ENCODE data around the gene MOB3B. TPM values are rescaled to one million over a fixed set of nuclear protein-coding genes. Genes with fewer than 3 reads are reported as not detected.

The MOB3B gene
- total RNA-seq, 1 donor from 2014 or later = 1.1 TPM

GRCh38 chr9:27432308-27432707, 97.3 kb downstream of the MOB3B start:
- DNase-seq (ENCODE audit: low read depth) (no peak), FAIRE-seq (no peak)
- TF ChIP-seq CTCF (IDR thresholded peaks at IDR 0.05; ENCODE audit: insufficient read depth, low read length, severe bottlenecking) = no peak

GRCh38 chr9:27431543-27432147, 98.0 kb downstream of the MOB3B start:
- FAIRE-seq (no peak), DNase-seq (ENCODE audit: low read depth) (no peak)
- Histone ChIP-seq H3K4me3 (ENCODE audit: low read depth, low read length) (no peak overlapping the region), H3K36me3 (ENCODE audit: control insufficient read depth, insufficient read depth, low read length) (no peaks in the 10 kb centered on the region), H3K27me3 (ENCODE audit: control insufficient read depth, insufficient read depth, low read length) (no peaks in the 10 kb centered on the region)
- no peak for TF ChIP-seq CTCF (IDR thresholded peaks at IDR 0.05; ENCODE audit: insufficient read depth, low read length, severe bottlenecking)

More at GRCh38 chr9:27432308-27432707, 97.3 kb downstream of the MOB3B start:
- Histone ChIP-seq H3K27me3 (ENCODE audit: control insufficient read depth, insufficient read depth, low read length) (no peaks in the 10 kb centered on the region), H3K4me3 (ENCODE audit: low read depth, low read length) (no peak overlapping the region), H3K36me3 (ENCODE audit: control insufficient read depth, insufficient read depth, low read length) (no peaks in the 10 kb centered on the region)

- no peak for TF ChIP-seq CTCF (IDR thresholded peaks at IDR 0.05; ENCODE audit: insufficient read depth, low read length, severe bottlenecking)
- no peak overlapping the region for H3K4me3 ChIP-seq (ENCODE audit: low read depth, low read length)
- H3K27me3 ChIP-seq (ENCODE audit: control insufficient read depth, insufficient read depth, low read length) = no peaks in the 10 kb centered on the region
- no peaks in the 10 kb centered on the region for H3K36me3 ChIP-seq (ENCODE audit: control insufficient read depth, insufficient read depth, low read length)
- FAIRE-seq (no peak), DNase-seq (ENCODE audit: low read depth) (no peak)
Observed at GRCh38 chr9:27430750-27431535, 98.7 kb downstream of the MOB3B start.

- no peaks in the 10 kb centered on the region for H3K36me3 ChIP-seq (ENCODE audit: control insufficient read depth, insufficient read depth, low read length)
- FAIRE-seq = no peak
- no peak for TF ChIP-seq CTCF (IDR thresholded peaks at IDR 0.05; ENCODE audit: insufficient read depth, low read length, severe bottlenecking)
Observed at GRCh38 chr9:27429917-27430316, 99.7 kb downstream of the MOB3B start.

GRCh38 chr9:27429436-27429835, 100.2 kb downstream of the MOB3B start:
- no peaks in the 10 kb centered on the region for H3K27me3 ChIP-seq (ENCODE audit: control insufficient read depth, insufficient read depth, low read length)
- no peak for TF ChIP-seq CTCF (IDR thresholded peaks at IDR 0.05; ENCODE audit: insufficient read depth, low read length, severe bottlenecking)
- DNase-seq (ENCODE audit: low read depth) (no peak), FAIRE-seq (no peak)
- no peak overlapping the region for H3K4me3 ChIP-seq (ENCODE audit: low read depth, low read length)
- H3K36me3 ChIP-seq (ENCODE audit: control insufficient read depth, insufficient read depth, low read length) = no peaks in the 10 kb centered on the region

More at GRCh38 chr9:27429917-27430316, 99.7 kb downstream of the MOB3B start:
- no peak overlapping the region for H3K4me3 ChIP-seq (ENCODE audit: low read depth, low read length)
- no peaks in the 10 kb centered on the region for H3K27me3 ChIP-seq (ENCODE audit: control insufficient read depth, insufficient read depth, low read length)
- no peak for DNase-seq (ENCODE audit: low read depth)

All from bronchial epithelial cell (primary cell).